Pancreas (tissue), 10 donors: ENCODE measurements around the gene CWF19L1. TPM values are rescaled to one million over a fixed set of nuclear protein-coding genes. Genes with fewer than 3 reads are reported as not detected.
"Not testable (repeated sequence)": the region's sequence is repeated elsewhere in the genome, so short reads cannot be mapped to it uniquely, and the experiment has no call there.

Experiments
- ATAC-seq, 4 donors: fragments of 200-7000 bp; cut with Tn5 transposase; one replicate each; pipeline versions ENCODE4 v1.8.0 to v1.9.1; 2020; ENCODE audit warnings: mild to moderate bottlenecking in 4 of 4, moderate library complexity in 4 of 4
- DNase-seq, 6 donors: peaks; one replicate each; pipeline ENCODE4 v3.0.0-alpha.2; 2020
- FAIRE-seq: peaks from 2 replicates; lab custom pipeline; 2012; peaks lifted over from hg19 to GRCh38; lab: Jason Lieb, UNC
- H3K27ac ChIP-seq, 4 donors: fragments of 200-600 bp; sonication (generic); 1 replicate in 3 of 4; 2 replicates in 1 of 4; pipeline versions ENCODE4 v1.5.0 to v1.8.0; 2020
- H3K27me3 ChIP-seq, 4 donors: fragments of 200-600 bp; one replicate each; pipeline ENCODE4 v1.8.0; 2021
- H3K36me3 ChIP-seq, 3 donors: fragments of 200-600 bp; sonication (generic) in 1 of 3; one replicate each; pipeline versions ENCODE4 v1.5.0 to v1.8.0; 2020 to 2021
- H3K4me1 ChIP-seq, 3 donors: fragments of 200-600 bp; one replicate each; pipeline ENCODE4 v1.8.0; 2021
- H3K4me3 ChIP-seq, 4 donors: fragments of 200-600 bp; sonication (generic) in 2 of 4; one replicate each; pipeline versions ENCODE4 v1.5.0 to v1.8.0; 2020 to 2021
- H3K9me3 ChIP-seq, 4 donors: fragments of 200-600 bp; one replicate each; pipeline ENCODE4 v1.8.0; 2021
- WGBS, 2 donors: extraction: QIAGEN DNeasy Blood & Tissue Kit; methylation state at CpG; one replicate each; pipeline ENCODE4 v1.1.7; 2013; 5-methylcytosine and 5-hydroxymethylcytosine counted together
- intact Hi-C, 3 donors: fragments of 100-400 bp; cut with DNase I; formaldehyde crosslinking; loops; one replicate each; pipeline versions ENCODE4 v1.11.1 to v1.14.2; 2022
- polyA plus RNA-seq, 2 donors: library from polyadenylated mRNA; stranded (reverse); fragments of 200-250 nt; gene quantifications; one replicate each; pipeline ENCODE4 v1.2.3, GENCODE V29; 2013
- total RNA-seq, 6 donors: library from RNA; stranded (reverse); fragmentation: NEBNext Ultra II Directional in 4 of 6; extraction: Animal tissue kit (Norgen Biotek cat#: 25700) in 4 of 6; gene quantifications; one replicate each; pipeline versions ENCODE4 v1.2.1 to v1.2.4, GENCODE V29; 2021 to 2023
- TF ChIP-seq, protein P1 (sequence below), 4 donors: fragments of 200-600 bp; sonication (generic) in 3 of 4; IDR thresholded peaks; one replicate each; pipeline versions ENCODE4 v1.5.0 to v1.8.0; 2021; ENCODE audit warnings: antibody characterized with exemption in 4 of 4
- donor health status: healthy with polysubstance abuse.
- donor health status: DM: no; HTN: no; CAD: no; lungs with moderate emphysema.
- donor health status: DM: no; HTN: no; CAD: no.
- donor health status: control.
- donor health status: control.
- donor health status: Bipolar disorder and iron deficiency.
- donor health status: DM: yes; HTN: yes; CAD: no.
- donor health status: DM: no; HTN: no; CAD: no.
- donor health status: DM: no; HTN: no; CAD: no.
- donor health status: DM: yes; HTN: yes; CAD: no.

CWF19L1 gene
- total and polyA plus RNA-seq, 8 donors = 8.0 to 12.8 (median 10.9) TPM

DNA sequence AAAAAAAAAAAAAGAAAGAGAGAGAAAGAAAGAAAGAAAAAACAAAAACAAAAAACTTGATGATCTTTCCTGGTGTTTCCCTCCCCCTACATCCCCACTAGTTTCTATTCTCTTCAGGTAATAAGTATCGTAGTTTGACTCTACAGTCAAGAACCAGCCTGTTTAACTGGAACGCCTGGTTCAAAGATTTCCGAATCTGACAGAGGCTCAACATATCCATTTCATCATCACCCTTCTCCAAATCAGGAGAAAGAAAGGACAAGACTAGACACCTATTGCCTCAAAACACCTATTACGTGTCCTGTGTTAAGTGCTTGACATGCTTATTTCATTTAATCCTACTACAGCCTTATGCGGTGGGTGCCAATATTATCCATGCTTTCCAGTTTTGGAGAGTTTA lies 39.4 kb upstream of the CWF19L1 start:
- 73 to 86% methylated on average over 5 of the region's 5 CpGs for WGBS, 2 donors
- Histone ChIP-seq H3K4me1 (no peaks in the 10 kb centered on the region), H3K4me3 (no peak overlapping the region), H3K27me3 (peaks cover 0 to 12% (median 5%) of the 10 kb centered on the region in 4 donors), H3K36me3 (no peaks in the 10 kb centered on the region), H3K27ac (no peak overlapping the region), H3K9me3 (no peaks in the 10 kb centered on the region)
- ATAC-seq (no peak), FAIRE-seq (no peak), DNase-seq (no peak)
- intact Hi-C loops = no loop called here
- TF ChIP-seq, protein P1, sequence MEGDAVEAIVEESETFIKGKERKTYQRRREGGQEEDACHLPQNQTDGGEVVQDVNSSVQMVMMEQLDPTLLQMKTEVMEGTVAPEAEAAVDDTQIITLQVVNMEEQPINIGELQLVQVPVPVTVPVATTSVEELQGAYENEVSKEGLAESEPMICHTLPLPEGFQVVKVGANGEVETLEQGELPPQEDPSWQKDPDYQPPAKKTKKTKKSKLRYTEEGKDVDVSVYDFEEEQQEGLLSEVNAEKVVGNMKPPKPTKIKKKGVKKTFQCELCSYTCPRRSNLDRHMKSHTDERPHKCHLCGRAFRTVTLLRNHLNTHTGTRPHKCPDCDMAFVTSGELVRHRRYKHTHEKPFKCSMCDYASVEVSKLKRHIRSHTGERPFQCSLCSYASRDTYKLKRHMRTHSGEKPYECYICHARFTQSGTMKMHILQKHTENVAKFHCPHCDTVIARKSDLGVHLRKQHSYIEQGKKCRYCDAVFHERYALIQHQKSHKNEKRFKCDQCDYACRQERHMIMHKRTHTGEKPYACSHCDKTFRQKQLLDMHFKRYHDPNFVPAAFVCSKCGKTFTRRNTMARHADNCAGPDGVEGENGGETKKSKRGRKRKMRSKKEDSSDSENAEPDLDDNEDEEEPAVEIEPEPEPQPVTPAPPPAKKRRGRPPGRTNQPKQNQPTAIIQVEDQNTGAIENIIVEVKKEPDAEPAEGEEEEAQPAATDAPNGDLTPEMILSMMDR (IDR thresholded peaks at IDR 0.05) = no peak

DNA sequence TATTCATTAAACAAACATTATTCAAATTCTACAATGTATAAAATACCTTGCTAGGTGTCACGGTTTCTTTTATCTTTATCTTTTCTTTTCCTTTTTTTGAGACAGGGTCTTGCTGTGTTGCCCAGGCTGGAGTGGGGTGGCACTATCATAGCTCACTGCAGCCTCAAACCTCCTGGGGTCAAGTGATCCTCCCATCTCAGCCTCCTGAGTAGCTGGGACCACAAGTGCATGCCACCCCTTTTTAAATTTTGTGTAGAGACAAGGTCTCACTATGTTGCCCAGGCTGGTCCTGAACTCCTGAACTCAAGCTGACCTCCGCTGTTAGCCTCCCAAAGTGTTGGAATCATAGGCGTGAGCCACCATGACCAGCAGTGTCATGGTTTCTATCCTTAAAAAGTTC lies 37.0 kb upstream of the CWF19L1 start:
- intact Hi-C loops = no loop called here

DNA sequence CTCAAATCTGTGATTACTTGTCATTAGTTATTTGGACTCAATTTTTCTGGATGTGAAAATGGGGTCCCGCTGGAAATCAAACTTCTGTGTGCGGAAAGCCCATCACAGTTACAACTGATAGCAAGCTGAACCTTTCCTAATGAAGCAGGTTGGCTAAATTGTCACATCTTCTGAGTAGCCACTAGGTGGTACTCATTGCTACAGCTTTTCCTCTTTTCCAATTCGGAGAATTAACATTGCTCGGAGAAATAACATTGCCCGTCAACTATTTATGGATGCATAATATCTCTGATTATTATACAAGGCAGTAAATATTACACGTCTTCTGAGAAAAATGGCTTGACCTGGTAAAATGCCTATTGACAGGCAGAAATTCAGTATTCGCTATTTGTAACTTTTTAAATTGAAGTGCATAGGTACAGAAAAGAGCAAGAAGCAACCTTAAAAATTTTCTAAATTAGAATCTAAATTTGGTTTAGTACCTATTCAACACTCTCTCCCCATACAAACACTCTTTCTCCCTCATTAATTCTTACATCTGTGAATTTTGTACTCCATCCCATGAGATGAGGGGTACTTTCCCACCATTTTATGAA lies 36.4 kb upstream of the CWF19L1 start:
- no peaks in the 10 kb centered on the region for H3K4me1 ChIP-seq
- peaks cover 0 to 9% (median 3%) of the 10 kb centered on the region in 4 donors for H3K27me3 ChIP-seq
- 16 to 20% methylated on average over 7 of the region's 7 CpGs for WGBS, 2 donors
- DNase-seq = no peak
- no peaks in the 10 kb centered on the region for H3K9me3 ChIP-seq
- TF ChIP-seq, protein P1 (IDR thresholded peaks at IDR 0.05) = peak; percentile 20 to 52 (median 38)
- FAIRE-seq = no peak
- ATAC-seq = peak in 3 of 4 donors; percentile 65 to 70 (median 68)
- H3K27ac ChIP-seq = no peak overlapping the region
- intact Hi-C loops = no loop called here
- no peak overlapping the region for H3K4me3 ChIP-seq
- H3K36me3 ChIP-seq = no peaks in the 10 kb centered on the region

More for the DNA sequence above, 37.0 kb upstream of the CWF19L1 start:
- ATAC-seq (no peak), FAIRE-seq (no peak), DNase-seq (no peak)
- Histone ChIP-seq H3K27me3 (peaks cover 0 to 9% (median 3%) of the 10 kb centered on the region in 4 donors), H3K36me3 (no peaks in the 10 kb centered on the region), H3K4me1 (no peaks in the 10 kb centered on the region), H3K9me3 (no peaks in the 10 kb centered on the region), H3K27ac (no peak overlapping the region), H3K4me3 (no peak overlapping the region)
- TF ChIP-seq, protein P1 (IDR thresholded peaks at IDR 0.05) = no peak
- 62 to 75% methylated on average over 3 of the region's 3 CpGs for WGBS, 2 donors

DNA sequence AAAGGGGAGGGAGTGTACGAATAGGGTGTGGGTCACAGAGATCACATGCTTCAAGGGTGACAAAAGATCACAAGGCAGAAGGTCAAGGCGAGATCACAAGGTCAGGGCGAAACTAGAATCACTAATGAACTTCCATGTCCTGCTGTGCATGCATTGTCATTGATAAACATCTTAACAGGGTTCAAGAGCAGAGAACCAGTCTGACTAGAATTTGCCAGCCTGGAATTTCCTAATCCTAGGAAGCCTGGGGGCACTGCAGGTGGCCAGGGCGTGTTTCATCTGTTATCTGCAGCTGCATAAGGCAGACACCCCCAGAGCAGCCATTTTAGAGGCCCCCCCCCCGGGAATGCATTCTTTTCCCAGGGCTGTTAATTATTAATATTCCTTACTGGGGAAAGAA lies 33.7 kb upstream of the CWF19L1 start:
- ATAC-seq, H3K4me1 ChIP-seq, H3K27me3 ChIP-seq, H3K4me3 ChIP-seq, H3K27ac ChIP-seq, H3K9me3 ChIP-seq, FAIRE-seq, DNase-seq, intact Hi-C loops, H3K36me3 ChIP-seq: not testable (repeated sequence)
- 29 to 38% methylated on average over 5 of the region's 5 CpGs for WGBS, 2 donors

DNA sequence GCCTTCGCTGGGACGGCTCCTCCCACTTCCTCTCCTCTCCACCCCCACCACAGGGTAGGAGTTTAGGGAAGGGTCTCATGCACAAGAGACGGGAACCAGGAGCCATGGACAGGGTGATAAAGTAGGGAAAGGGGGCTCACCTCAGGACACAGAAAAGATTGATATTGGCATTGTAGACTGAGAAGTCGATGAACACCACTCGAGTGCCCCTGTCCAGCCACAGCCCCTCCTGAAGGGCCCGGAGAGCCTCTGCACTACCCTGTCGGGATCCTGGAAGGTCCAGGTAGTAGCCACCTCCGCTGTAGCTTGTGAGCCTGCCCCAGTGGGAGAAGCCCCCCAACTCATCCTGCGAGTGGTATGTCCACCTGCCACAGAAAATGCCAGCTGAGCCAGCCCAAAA lies 29.8 kb upstream of the CWF19L1 start:
- Histone ChIP-seq H3K4me3 (no peak overlapping the region), H3K9me3 (no peaks in the 10 kb centered on the region), H3K4me1 (no peaks in the 10 kb centered on the region), H3K27ac (no peak overlapping the region), H3K36me3 (no peaks in the 10 kb centered on the region), H3K27me3 (no peaks in the 10 kb centered on the region)
- intact Hi-C loops = no loop called here
- WGBS, 2 donors = 51 to 60% methylated on average over 9 of the region's 9 CpGs
- FAIRE-seq = no peak
- TF ChIP-seq, protein P1 (IDR thresholded peaks at IDR 0.05) = no peak
- DNase-seq = no peak
- ATAC-seq = no peak
